Endothelial cell (in vitro differentiated cells): ENCODE measurements around the gene SUPT6H. TPM values are rescaled to one million over a fixed set of nuclear protein-coding genes. Genes with fewer than 3 reads are reported as not detected.

Experiments used
- DNase-seq: peaks from one replicate; pipeline ENCODE4 v3.0.0; 2021; ENCODE audit warnings: low spot score
- H3K27ac Mint-ChIP-seq: one replicate; pipeline ENCODE4 v1.8.0; 2021; ENCODE audit warnings: mixed read lengths, inconsistent platforms; ENCODE audit not compliant: unreplicated experiment
- H3K27me3 Mint-ChIP-seq: one replicate; pipeline ENCODE4 v1.8.0; 2021; ENCODE audit warnings: mild to moderate bottlenecking, moderate library complexity, mixed read lengths, inconsistent platforms; ENCODE audit not compliant: unreplicated experiment
- H3K36me3 Mint-ChIP-seq: one replicate; pipeline ENCODE4 v1.8.0; 2021; ENCODE audit warnings: mild to moderate bottlenecking, low read depth, mixed read lengths, inconsistent platforms; ENCODE audit not compliant: unreplicated experiment
- H3K4me1 Mint-ChIP-seq: one replicate; pipeline ENCODE4 v1.8.0; 2021; ENCODE audit warnings: mild to moderate bottlenecking, mixed read lengths, inconsistent platforms; ENCODE audit not compliant: unreplicated experiment
- H3K4me3 Mint-ChIP-seq: one replicate; pipeline ENCODE4 v1.8.0; 2021; ENCODE audit warnings: mild to moderate bottlenecking, mixed read lengths, inconsistent platforms; ENCODE audit not compliant: unreplicated experiment
- H3K9me3 Mint-ChIP-seq: one replicate; pipeline ENCODE4 v1.8.0; 2021; ENCODE audit warnings: mixed read lengths, inconsistent platforms; ENCODE audit not compliant: unreplicated experiment
- total RNA-seq: library from RNA; stranded (reverse); fragmentation: NEBNext Ultra II Directional; extraction: Animal tissue kit (Norgen Biotek cat#: 25700); gene quantifications from one replicate; pipeline ENCODE4 v1.2.1, GENCODE V29; 2021; ENCODE audit not compliant: unreplicated experiment
- TF ChIP-seq, protein P1 (sequence below): fragments of 200-600 bp; sonication (generic); IDR thresholded peaks from one replicate; pipeline ENCODE4 v1.5.0; 2021; ENCODE audit warnings: antibody characterized with exemption; ENCODE audit not compliant: unreplicated experiment

Gene SUPT6H
- total RNA-seq, 1 donor from 2014 or later = 87.4 TPM

DNA sequence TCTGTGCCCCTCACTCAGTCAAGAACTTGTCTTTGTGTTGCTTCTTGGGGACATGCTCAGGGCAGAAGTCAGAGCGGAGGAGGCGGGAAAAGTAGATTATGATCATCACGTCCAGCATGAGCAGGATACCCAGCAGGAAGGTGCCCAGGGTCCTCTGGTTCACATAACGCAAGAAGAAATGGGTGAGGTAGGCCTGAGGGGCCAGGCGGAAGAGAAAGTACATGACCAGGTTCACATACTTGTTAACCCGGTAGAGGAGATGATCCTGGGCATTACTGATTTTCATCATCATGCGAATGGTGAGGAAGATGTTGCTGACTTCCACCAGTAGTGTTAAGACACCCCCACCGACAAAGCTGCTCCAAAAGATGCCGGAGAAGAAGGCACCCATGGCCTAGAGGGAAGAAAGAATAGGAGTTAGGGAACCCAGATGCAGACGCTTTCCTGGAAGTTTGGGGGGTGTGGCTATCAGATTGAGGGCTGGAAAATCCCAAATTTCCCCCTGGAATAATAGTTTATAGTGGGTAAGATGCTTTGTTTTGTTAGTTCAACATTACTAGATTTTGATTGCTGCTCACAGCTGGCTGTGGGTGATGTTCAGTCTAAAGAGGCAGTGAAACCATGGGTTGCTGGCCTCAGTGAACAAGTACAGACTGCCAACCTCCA lies 62.6 kb downstream of the SUPT6H start:
- Mint-ChIP-seq H3K27ac (no peak overlapping the region), H3K27me3 (peaks cover 31% of the 10 kb centered on the region), H3K4me3 (peak overlapping the region; percentile 91), H3K36me3 (peaks cover 45% of the 10 kb centered on the region), H3K4me1 (peaks cover 39% of the 10 kb centered on the region), H3K9me3 (no peaks in the 10 kb centered on the region)
- TF ChIP-seq, protein P1, sequence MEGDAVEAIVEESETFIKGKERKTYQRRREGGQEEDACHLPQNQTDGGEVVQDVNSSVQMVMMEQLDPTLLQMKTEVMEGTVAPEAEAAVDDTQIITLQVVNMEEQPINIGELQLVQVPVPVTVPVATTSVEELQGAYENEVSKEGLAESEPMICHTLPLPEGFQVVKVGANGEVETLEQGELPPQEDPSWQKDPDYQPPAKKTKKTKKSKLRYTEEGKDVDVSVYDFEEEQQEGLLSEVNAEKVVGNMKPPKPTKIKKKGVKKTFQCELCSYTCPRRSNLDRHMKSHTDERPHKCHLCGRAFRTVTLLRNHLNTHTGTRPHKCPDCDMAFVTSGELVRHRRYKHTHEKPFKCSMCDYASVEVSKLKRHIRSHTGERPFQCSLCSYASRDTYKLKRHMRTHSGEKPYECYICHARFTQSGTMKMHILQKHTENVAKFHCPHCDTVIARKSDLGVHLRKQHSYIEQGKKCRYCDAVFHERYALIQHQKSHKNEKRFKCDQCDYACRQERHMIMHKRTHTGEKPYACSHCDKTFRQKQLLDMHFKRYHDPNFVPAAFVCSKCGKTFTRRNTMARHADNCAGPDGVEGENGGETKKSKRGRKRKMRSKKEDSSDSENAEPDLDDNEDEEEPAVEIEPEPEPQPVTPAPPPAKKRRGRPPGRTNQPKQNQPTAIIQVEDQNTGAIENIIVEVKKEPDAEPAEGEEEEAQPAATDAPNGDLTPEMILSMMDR = no peak
- DNase-seq = no peak

DNA sequence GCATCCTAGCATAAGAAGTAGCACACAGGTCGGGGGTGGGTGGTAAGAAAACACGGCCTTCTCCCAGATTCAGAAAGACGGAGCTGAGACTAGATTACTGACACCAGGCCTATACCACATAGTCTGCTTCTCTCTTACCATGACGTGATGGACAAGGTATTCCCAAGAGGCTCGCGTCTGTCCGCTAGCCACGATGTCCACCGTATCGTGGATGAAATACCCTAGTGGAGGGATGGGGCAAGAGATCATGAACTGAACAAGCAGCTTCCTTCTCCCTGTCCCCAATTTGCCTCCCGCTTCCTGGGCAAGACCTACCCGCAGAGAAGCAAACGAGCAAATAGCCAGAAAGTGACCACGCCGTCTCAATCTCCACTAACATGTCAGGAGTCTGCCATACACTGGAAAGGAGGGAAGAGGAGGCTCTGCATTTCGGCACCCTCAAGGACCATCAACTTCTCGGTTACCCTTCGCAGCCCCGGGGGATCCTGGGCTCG lies 63.2 kb downstream of the SUPT6H start:
- DNase-seq = no peak

DNA sequence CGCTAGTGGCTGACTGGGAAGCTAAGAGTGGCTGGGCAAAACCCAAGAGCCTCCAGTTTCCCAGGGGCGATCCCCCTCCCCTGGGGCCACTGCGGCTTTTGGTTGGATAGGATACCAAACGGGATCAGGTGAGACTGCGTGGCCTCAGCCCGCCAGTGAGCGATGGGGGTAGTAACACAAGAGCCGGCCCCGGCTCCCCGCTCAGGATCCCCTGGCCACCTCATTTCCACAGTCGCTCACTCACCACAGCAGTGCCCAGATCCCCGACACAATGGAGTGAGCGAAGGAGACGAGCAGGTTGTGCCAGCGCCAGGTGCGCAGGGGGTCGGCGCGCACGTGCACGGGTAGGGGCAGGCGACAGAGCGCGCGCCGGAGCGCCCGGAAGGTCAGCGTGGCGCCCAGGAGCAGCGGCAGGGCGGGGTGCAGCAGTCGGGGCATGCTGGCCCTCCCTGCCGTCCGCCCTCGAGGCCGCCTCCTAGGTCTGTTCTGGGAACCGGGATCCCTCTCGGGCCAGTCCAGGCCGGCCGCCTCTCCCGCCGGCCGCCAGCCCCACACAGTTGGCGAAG lies 63.7 kb downstream of the SUPT6H start:
- H3K27me3 Mint-ChIP-seq = peaks cover 23% of the 10 kb centered on the region
- peaks cover 35% of the 10 kb centered on the region for H3K36me3 Mint-ChIP-seq
- peak overlapping the region; percentile 91 for H3K4me3 Mint-ChIP-seq
- peaks cover 28% of the 10 kb centered on the region for H3K4me1 Mint-ChIP-seq
- no peaks in the 10 kb centered on the region for H3K9me3 Mint-ChIP-seq
- H3K27ac Mint-ChIP-seq = peak overlapping the region; percentile 64
- TF ChIP-seq, protein P1 = no peak
- peak; percentile 69 for DNase-seq

More for the DNA sequence above, 63.2 kb downstream of the SUPT6H start:
- H3K4me1 Mint-ChIP-seq = peaks cover 34% of the 10 kb centered on the region
- peaks cover 41% of the 10 kb centered on the region for H3K36me3 Mint-ChIP-seq
- TF ChIP-seq, protein P1 = no peak
- peaks cover 26% of the 10 kb centered on the region for H3K27me3 Mint-ChIP-seq
- H3K4me3 Mint-ChIP-seq = peak overlapping the region; percentile 91
- H3K9me3 Mint-ChIP-seq = no peaks in the 10 kb centered on the region
- peak overlapping the region; percentile 76 for H3K27ac Mint-ChIP-seq

DNA sequence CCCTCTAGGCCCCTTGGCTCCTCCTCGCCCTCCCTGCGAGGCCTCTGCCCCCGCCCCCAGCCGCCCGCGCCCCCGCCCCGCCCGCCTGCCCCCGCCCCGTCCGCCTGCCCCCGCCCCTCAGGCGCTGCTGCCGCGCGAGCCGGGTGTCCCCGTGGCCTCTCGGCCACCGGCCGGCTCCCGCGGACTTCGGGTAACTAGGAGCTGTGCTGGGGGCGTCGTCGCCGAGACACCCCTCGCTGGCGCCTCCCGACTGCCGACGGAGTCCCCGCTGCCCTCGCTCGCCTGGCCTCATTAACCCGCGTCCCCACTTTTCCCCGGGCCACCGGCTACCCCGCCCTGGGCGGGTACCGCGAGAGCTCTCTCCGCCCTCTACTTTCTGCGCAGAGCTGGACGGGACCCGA lies 64.2 kb downstream of the SUPT6H start, which contains the start of gene TLCD1:
Gene TLCD1, minus strand, starts transcription at position 8 of the 401 bp plus-strand sequence. CDS start 136 bp downstream, outside the sequence.
- Mint-ChIP-seq H3K27me3 (peaks cover 22% of the 10 kb centered on the region), H3K36me3 (peaks cover 31% of the 10 kb centered on the region), H3K27ac (peak within 1 kb of the TSS; percentile 76), H3K4me3 (peak within 1 kb of the TSS; percentile 93), H3K9me3 (no peaks in the 10 kb centered on the region), H3K4me1 (peaks cover 24% of the 10 kb centered on the region)
- DNase-seq = no peak
- TF ChIP-seq, protein P1 = no peak
